Measurements from ENCODE around the gene CACNG4. TPM values are rescaled to one million over a fixed set of nuclear protein-coding genes. Genes with fewer than 3 reads are reported as not detected.

Gene CACNG4
- total and polyA plus RNA-seq, 8 donors = 0.09 to 4.2 (median 0.32) TPM

DNA sequence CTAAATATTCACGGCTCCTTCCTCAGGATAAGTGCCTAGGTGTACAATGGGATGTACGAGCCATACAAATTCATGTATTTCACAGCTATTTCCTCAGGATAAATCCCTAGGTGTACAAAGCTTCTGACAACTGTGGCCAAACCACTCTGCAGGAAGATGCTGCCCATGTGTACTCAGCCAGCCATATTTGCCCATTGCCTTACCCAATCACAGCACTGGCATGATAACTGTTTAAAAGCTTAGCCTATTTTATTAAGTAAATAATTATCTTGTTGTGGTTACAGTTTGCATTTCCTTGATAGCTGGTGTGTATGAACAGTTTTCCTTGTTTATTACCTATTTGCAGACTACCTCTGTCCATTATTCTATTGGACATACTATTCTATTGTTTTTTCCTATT is 115.0 kb downstream of the CACNG4 start:
- no peaks in the 10 kb centered on the region for H3K9me3 ChIP-seq
- FAIRE-seq = no peak
- no peaks in the 10 kb centered on the region for H3K27me3 ChIP-seq
- intact Hi-C loops (cut with DNase I) = no loop called here
- no peak overlapping the region for H3K4me3 ChIP-seq
- 92 to 99% methylated on average over 2 of the region's 2 CpGs for WGBS, 2 donors
- DNase-seq = no peak
- no peak for ATAC-seq
- H3K36me3 ChIP-seq = no peaks in the 10 kb centered on the region
- H3K27ac ChIP-seq = no peak overlapping the region
- peaks cover 15 to 28% (median 23%) of the 10 kb centered on the region in 3 donors for H3K4me1 ChIP-seq
- TF ChIP-seq, protein P1, sequence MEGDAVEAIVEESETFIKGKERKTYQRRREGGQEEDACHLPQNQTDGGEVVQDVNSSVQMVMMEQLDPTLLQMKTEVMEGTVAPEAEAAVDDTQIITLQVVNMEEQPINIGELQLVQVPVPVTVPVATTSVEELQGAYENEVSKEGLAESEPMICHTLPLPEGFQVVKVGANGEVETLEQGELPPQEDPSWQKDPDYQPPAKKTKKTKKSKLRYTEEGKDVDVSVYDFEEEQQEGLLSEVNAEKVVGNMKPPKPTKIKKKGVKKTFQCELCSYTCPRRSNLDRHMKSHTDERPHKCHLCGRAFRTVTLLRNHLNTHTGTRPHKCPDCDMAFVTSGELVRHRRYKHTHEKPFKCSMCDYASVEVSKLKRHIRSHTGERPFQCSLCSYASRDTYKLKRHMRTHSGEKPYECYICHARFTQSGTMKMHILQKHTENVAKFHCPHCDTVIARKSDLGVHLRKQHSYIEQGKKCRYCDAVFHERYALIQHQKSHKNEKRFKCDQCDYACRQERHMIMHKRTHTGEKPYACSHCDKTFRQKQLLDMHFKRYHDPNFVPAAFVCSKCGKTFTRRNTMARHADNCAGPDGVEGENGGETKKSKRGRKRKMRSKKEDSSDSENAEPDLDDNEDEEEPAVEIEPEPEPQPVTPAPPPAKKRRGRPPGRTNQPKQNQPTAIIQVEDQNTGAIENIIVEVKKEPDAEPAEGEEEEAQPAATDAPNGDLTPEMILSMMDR (IDR thresholded peaks at IDR 0.05) = no peak

DNA sequence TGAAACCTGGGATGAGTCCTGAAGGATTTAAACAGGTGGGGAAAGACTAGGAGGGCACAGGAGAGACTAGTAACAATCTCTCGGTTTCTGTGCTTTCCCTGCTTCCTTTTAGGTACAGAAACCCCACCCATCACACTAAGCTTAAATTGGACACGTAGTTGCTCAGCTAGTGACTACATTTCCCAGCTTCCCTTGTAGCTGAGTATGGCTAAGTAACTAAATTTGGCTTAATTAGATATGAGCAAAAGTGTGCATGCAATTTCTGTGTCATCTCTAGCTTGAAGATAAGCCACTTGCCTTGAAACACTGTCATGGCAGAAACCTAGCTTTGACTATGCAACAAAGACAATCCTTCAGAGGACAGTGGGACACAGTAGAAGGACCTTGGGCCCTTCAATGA is 116.3 kb downstream of the CACNG4 start:
- 95 to 96% methylated on average over 2 of the region's 2 CpGs for WGBS, 2 donors
- no peak for DNase-seq

GRCh38 chr17:67082107-67082506 is 117.6 kb downstream of the CACNG4 start:
- H3K36me3 ChIP-seq = peaks cover 0 to 11% (median 0%) of the 10 kb centered on the region in 3 donors
- H3K4me3 ChIP-seq = no peak overlapping the region
- FAIRE-seq (no peak), ATAC-seq (no peak), DNase-seq (no peak)
- peaks cover 0 to 7% (median 3%) of the 10 kb centered on the region in 3 donors for H3K4me1 ChIP-seq
- intact Hi-C loops (cut with DNase I) = no loop called here
- 42 to 51% methylated on average over 1 of the region's 1 CpG for WGBS, 2 donors
- no peaks in the 10 kb centered on the region for H3K9me3 ChIP-seq
- H3K27ac ChIP-seq = no peak overlapping the region
- H3K27me3 ChIP-seq = no peaks in the 10 kb centered on the region
- TF ChIP-seq, protein P1 (IDR thresholded peaks at IDR 0.05) = no peak

More for the DNA sequence above, 116.3 kb downstream of the CACNG4 start:
- FAIRE-seq (no peak), ATAC-seq (no peak)
- Histone ChIP-seq H3K9me3 (no peaks in the 10 kb centered on the region), H3K27ac (no peak overlapping the region), H3K4me3 (no peak overlapping the region), H3K27me3 (no peaks in the 10 kb centered on the region), H3K36me3 (peaks cover 0 to 2% (median 0%) of the 10 kb centered on the region in 3 donors), H3K4me1 (peaks cover 3 to 19% (median 12%) of the 10 kb centered on the region in 3 donors)
- intact Hi-C loops (cut with DNase I) = no loop called here
- TF ChIP-seq, protein P1 (IDR thresholded peaks at IDR 0.05) = no peak

Other genes with a start within 250 kb of the CACNG4 start
- gene CACNG5, start 129.6 kb upstream of the CACNG4 start, total RNA-seq = under 1 TPM in 4 of 6 donors, not detected in 2; 0.22 to 0.43 (median 0.29) TPM
- under 1 TPM; 0.15 to 0.77 TPM for gene CACNG5, start 129.6 kb upstream of the CACNG4 start, polyA plus RNA-seq
- gene CACNG1, start 79.8 kb downstream of the CACNG4 start, total RNA-seq = not detected
- under 1 TPM in 1 of 2 donors, not detected in 1; 0.35 TPM for gene CACNG1, start 79.8 kb downstream of the CACNG4 start, polyA plus RNA-seq

All from pancreas (tissue), 10 donors.